K562 (cell line): ENCODE data around the gene TRPV5. TPM values are rescaled to one million over a fixed set of nuclear protein-coding genes. Genes with fewer than 3 reads are reported as not detected.

Experiments
- ATAC-seq: fragments of 200-7000 bp; cut with Tn5 transposase; 3 replicates; pipeline ENCODE4 v1.9.1; 2020; ENCODE audit warnings: moderate library complexity
- BruUV-seq: library from RNA; stranded (reverse); fragments of 400-500 nt; replicated peaks from 2 replicates; lab custom pipeline; 2021; lab: Mats Ljungman, UMichigan
- CTCF ChIA-PET: fragments of 300-600 bp; formaldehyde crosslinking; extraction: SDS; loops from one replicate; lab custom pipeline; 2021; ENCODE audit warnings: low intra/inter-chr PET ratio; lab: Yijun Ruan, JAX
- POLR2A ChIA-PET: fragments of 300-600, 350-650 bp; sonication (Branson Sonifier 250); formaldehyde crosslinking; extraction: SDS; loops from one replicate; lab custom pipeline; 2021; ENCODE audit warnings: antibody characterized with exemption, inconsistent platforms; lab: Yijun Ruan, JAX
- DNase-seq, 4 experiments: peaks; one replicate each; pipeline versions ENCODE4 v3.0.0 to v3.0.0-alpha.2; 2011 to 2018; ENCODE audit warnings: low spot score in 3 of 4, mixed read lengths in 3 of 4; ENCODE audit errors: extremely low read depth in 1 of 4
- FAIRE-seq: peaks from 2 replicates; lab custom pipeline; 2011; peaks lifted over from hg19 to GRCh38; lab: Jason Lieb, UNC
- H2AFZ ChIP-seq: 2 replicates; pipeline ENCODE4 v1.6.0; 2011; ENCODE audit warnings: low read depth, low read length, control low read depth, inconsistent platforms
- H3K27ac ChIP-seq: fragments of 200-600 bp; 3 replicates; pipeline ENCODE4 v1.8.0; 2011; ENCODE audit warnings: low read depth, mild to moderate bottlenecking, control low read depth, inconsistent platforms, low read length, moderate library complexity, mixed read lengths; ENCODE audit errors: extremely low read depth
- H3K27me3 ChIP-seq, 2 experiments: fragments of 300-600 bp in 1 of 2; 2 replicates in 1 of 2; 3 replicates in 1 of 2; pipeline versions ENCODE4 v1.6.0 to v1.8.0; 2011; ENCODE audit warnings: inconsistent platforms in 2 of 2, low read length in 2 of 2, mild to moderate bottlenecking in 1 of 2, mixed read lengths in 1 of 2, moderate library complexity in 1 of 2; ENCODE audit not compliant: control insufficient read depth in 2 of 2, insufficient read depth in 2 of 2
- H3K36me3 ChIP-seq: fragments of 300-600 bp; 3 replicates; pipeline ENCODE4 v1.8.0; 2011; ENCODE audit warnings: mild to moderate bottlenecking, low read length, inconsistent platforms; ENCODE audit not compliant: control insufficient read depth, insufficient read depth
- H3K4me1 ChIP-seq, 2 experiments: fragments of 200-600 bp in 1 of 2; replicated peaks in 1 of 2; 2 replicates in 1 of 2; 3 replicates in 1 of 2; pipeline versions ENCODE4 v1.5.1 to v1.8.0; 2011; ENCODE audit warnings: inconsistent platforms in 2 of 2, low read length in 2 of 2, mild to moderate bottlenecking in 1 of 2, mixed read lengths in 1 of 2, moderate library complexity in 1 of 2; ENCODE audit not compliant: control insufficient read depth in 2 of 2, insufficient read depth in 2 of 2
- H3K4me2 ChIP-seq: 2 replicates; pipeline ENCODE4 v1.6.1; 2011; ENCODE audit warnings: low read length, control low read depth, inconsistent platforms, mixed read lengths; ENCODE audit not compliant: insufficient read depth
- H3K4me3 ChIP-seq: fragments of 200-600 bp; sonication (generic), shearing (Covaris generic); 2 replicates; pipeline ENCODE4 v1.5.1; 2016; ENCODE audit warnings: control low read depth, inconsistent platforms
- H3K79me2 ChIP-seq: fragments of 200-600 bp; 3 replicates; pipeline ENCODE4 v1.8.0; 2011; ENCODE audit warnings: low read length, inconsistent platforms; ENCODE audit not compliant: control insufficient read depth, insufficient read depth
- H3K9ac ChIP-seq, 2 experiments: 2 replicates each; pipeline versions ENCODE4 v1.6.0 to v1.6.1; 2011; ENCODE audit warnings: low read depth in 2 of 2, low read length in 2 of 2, control low read depth in 1 of 2, inconsistent platforms in 1 of 2, mild to moderate bottlenecking in 1 of 2, mixed read lengths in 1 of 2; ENCODE audit not compliant: insufficient read depth in 1 of 2
- H3K9me1 ChIP-seq: one replicate; pipeline ENCODE4 v1.6.0; 2011; ENCODE audit warnings: inconsistent platforms, mild to moderate bottlenecking, low read length, moderate library complexity; ENCODE audit not compliant: control insufficient read depth, insufficient read depth
- H3K9me3 ChIP-seq: replicated peaks from 2 replicates; pipeline ENCODE4 v1.5.1; 2011; ENCODE audit warnings: low read depth, low read length, inconsistent platforms; ENCODE audit not compliant: control insufficient read depth, insufficient read depth
- H4K20me1 ChIP-seq: replicated peaks from 2 replicates; pipeline ENCODE4 v1.6.1; 2011; ENCODE audit warnings: low read length, inconsistent platforms, mixed read lengths; ENCODE audit not compliant: control insufficient read depth, insufficient read depth
- ARID2 ChIP-seq: fragments of 450-650 bp; IDR thresholded peaks from 2 replicates; pipeline ENCODE4 v1.6.1; 2017; ENCODE audit warnings: antibody characterized with exemption, mild to moderate bottlenecking
- EP300 ChIP-seq: IDR thresholded peaks from 2 replicates; pipeline ENCODE4 v1.6.1; 2012; ENCODE audit warnings: low read length, improper control_type of control experiment
- MEF2D ChIP-seq: conservative IDR thresholded peaks from 2 replicates; pipeline ENCODE4 v1.6.1; 2016; ENCODE audit warnings: low read depth, missing genetic modification characterization, missing compliant biosample characterization
- RBFOX2 ChIP-seq: fragments of 200-400 bp; formaldehyde crosslinking; IDR thresholded peaks from 2 replicates; pipeline ENCODE4 v1.6.1; 2017; ENCODE audit warnings: low read depth, mild to moderate bottlenecking, low read length, moderate library complexity
- SMARCC2 ChIP-seq: fragments of 450-650 bp; IDR thresholded peaks from 2 replicates; pipeline ENCODE4 v1.6.1; 2017; ENCODE audit warnings: antibody characterized with exemption, moderate library complexity, mild to moderate bottlenecking, low read depth
- STAG1 ChIP-seq: sonication (generic); formaldehyde crosslinking; IDR thresholded peaks from 2 replicates; pipeline ENCODE4 v1.5.0; 2020; ENCODE audit warnings: missing genetic modification reagents, borderline replicate concordance
- ZNF695 ChIP-seq: fragments of 450-650 bp; formaldehyde crosslinking; IDR thresholded peaks from 2 replicates; pipeline ENCODE4 v1.4.0; 2020; ENCODE audit warnings: mild to moderate bottlenecking, moderate library complexity
- WGBS: fragments of 100-300 bp; shearing (Covaris generic); methylation state at CpG from one replicate; pipeline ENCODE4 v1.1.6; 2016; ENCODE audit warnings: low coverage, mixed read lengths; ENCODE audit not compliant: insufficient coverage; ENCODE audit errors: missing lambda C conversion rate; 5-methylcytosine and 5-hydroxymethylcytosine counted together
- in situ Hi-C: fragments of 300-500 bp; cut with MboI; formaldehyde crosslinking; loops from 4 replicates; pipeline ENCODE4 v1.15.0; 2018; ENCODE audit warnings: inconsistent platforms, mixed read lengths
- intact Hi-C: fragments of 100-400 bp; cut with micrococcal nuclease; formaldehyde crosslinking; loops from 2 replicates; pipeline ENCODE4 v1.14.2; 2022
- polyA plus RNA-seq, 8 experiments: library from polyadenylated mRNA; depleted of rRNA in 4 of 8; stranded (reverse) in 5 of 8; unstranded in 3 of 8; fragments of >200 nt; fragmentation: Nextera tagmentation in 2 of 8; fragmentation: Illumina TruSeq in 1 of 8; extraction: Ambion mirVana in 2 of 8; extraction: Trizol in 1 of 8; gene quantifications; 2 replicates each; pipeline versions ENCODE4 v1.2.1 to v1.2.3, GENCODE V29; 2011 to 2014; ENCODE audit warnings: inconsistent platforms in 1 of 8, missing spikeins in 1 of 8
- total RNA-seq, 7 experiments: library from RNA; depleted of rRNA in 6 of 7; stranded (reverse); fragments of >200 nt in 6 of 7; fragmentation: Illumina TruSeq in 2 of 7; extraction: Trizol in 2 of 7; gene quantifications; 2 replicates each; pipeline versions ENCODE4 v1.2.1 to v1.2.3, GENCODE V29; 2011 to 2021; ENCODE audit warnings: low replicate concordance in 1 of 7
- TF ChIP-seq, protein P1 (sequence below): sonication (generic); formaldehyde crosslinking; IDR thresholded peaks from 2 replicates; pipeline ENCODE4 v1.8.1; 2023; ENCODE audit warnings: mild to moderate bottlenecking, missing genetic modification reagents, moderate library complexity
- TF ChIP-seq, protein P2 (sequence below): fragments of 150-350 bp; conservative IDR thresholded peaks from 2 replicates; pipeline ENCODE4 v1.6.1; 2014; ENCODE audit warnings: low read length
- TF ChIP-seq, protein P3 (sequence below): fragments of 250-450 bp; sonication (Bioruptor Pico); IDR thresholded peaks from 2 replicates; pipeline ENCODE4 v1.5.0; 2021

Gene TRPV5
- total and polyA plus RNA-seq, 9 of the 15 experiments (the other 6 are each of a cell fraction or from before 2014, with no cell fraction given): not detected

DNA sequence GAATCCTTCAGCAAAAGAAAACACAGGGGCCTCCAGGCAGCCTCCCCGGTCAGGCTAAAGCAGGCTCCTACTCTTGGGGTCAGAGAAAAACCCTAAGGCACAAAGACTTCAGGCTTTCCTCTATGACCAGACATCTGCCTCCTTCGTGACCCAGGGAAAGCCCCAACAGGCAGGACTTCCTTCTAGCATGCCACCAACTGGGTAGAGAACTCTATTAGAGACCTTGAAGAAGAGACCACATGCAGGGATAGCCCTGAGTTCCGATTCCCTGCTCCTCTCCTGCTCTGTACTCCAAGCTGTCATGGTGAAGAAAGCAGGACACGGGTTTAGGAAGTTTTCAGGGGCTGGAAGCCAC, 49.3 kb downstream of the TRPV5 start:
- no peak for FAIRE-seq
- CTCF ChIA-PET: interaction anchor here (0.7 kb wide), 1 partner anchor 128 kb away, joined by 3 read pairs; no protein-coding TSS in a partner anchor
- intact Hi-C loops: loop anchor here (10.0 kb wide), 1 partner anchor 331 kb away; no protein-coding TSS in a partner anchor

DNA sequence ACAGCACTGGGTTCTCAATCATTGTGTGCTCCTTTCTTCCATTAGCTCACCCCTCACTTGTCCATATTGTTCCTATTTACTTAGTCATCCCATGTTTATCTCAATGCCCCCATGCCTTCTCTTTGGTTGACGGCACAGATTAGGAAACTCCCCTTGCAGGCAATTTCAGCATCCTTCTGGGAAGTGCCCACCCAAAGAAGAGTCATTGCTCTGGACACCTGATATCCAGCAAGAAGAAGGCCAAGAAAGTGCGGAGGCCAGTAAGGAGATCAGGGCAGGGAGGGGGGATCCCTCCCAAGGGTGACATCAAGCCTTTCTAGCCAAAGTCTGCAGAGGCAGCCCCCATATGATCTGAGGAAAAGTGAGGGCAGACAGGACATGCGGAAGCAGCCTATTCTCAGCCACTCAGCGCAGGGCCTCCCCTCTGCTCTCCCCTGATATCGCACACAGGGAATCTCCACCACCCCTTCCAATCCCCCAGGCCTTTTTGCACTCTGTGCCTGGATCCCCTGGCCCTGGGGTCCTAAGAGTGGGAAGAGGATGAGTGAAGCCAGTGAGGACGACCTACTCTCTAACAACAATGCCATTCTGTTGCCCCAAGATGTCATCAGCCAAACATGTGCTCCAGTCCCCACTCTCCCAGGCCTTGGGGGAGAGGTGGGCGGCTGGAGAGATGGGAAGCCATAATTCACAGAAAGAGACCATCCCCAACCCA, 49.8 kb downstream of the TRPV5 start:
- H3K4me3 ChIP-seq: no peak overlapping the region
- no peaks in the 10 kb centered on the region for H3K9me3 ChIP-seq
- in situ Hi-C loops (no loop called here), intact Hi-C loops (loop anchor here (10.0 kb wide), 1 partner anchor 331 kb away; no protein-coding TSS in a partner anchor)
- CTCF ChIA-PET: interaction anchor here (0.7 to 4.0 kb wide), 3 partner anchors 47 to 129 kb away, joined by 3 to 65 read pairs (median 4); no protein-coding TSS in a partner anchor
- POLR2A ChIA-PET: no interaction called here
- DNase-seq (no peak), FAIRE-seq (no peak), ATAC-seq (peak; percentile 29)
- BruUV-seq: no TSS peak
- peaks cover 46 to 80% of the 10 kb centered on the region in 2 experiments for H3K27me3 ChIP-seq
- no peak overlapping the region for H3K27ac ChIP-seq
- H3K4me1 ChIP-seq: peaks cover 0 to 4% of the 10 kb centered on the region in 2 experiments; a peak in 1 of 5 replicates
- H3K9ac ChIP-seq: no peak overlapping the region
- H4K20me1 ChIP-seq: no peaks in the 10 kb centered on the region
- H2AFZ ChIP-seq: no peak overlapping the region
- no peak overlapping the region for H3K4me2 ChIP-seq
- no peaks in the 10 kb centered on the region for H3K9me1 ChIP-seq
- no peaks in the 10 kb centered on the region for H3K79me2 ChIP-seq
- WGBS: 7% methylated on average over 7 of the region's 7 CpGs
- no peaks in the 10 kb centered on the region for H3K36me3 ChIP-seq
- TF ChIP-seq STAG1 (no peak), SMARCC2 (no peak), MEF2D (tag) (no peak), EP300 (no peak), RBFOX2 (0 out of 2 replicates have a peak, but pooled peaks have one; percentile 16), ZNF695 (no peak)
- TF ChIP-seq, protein P1, sequence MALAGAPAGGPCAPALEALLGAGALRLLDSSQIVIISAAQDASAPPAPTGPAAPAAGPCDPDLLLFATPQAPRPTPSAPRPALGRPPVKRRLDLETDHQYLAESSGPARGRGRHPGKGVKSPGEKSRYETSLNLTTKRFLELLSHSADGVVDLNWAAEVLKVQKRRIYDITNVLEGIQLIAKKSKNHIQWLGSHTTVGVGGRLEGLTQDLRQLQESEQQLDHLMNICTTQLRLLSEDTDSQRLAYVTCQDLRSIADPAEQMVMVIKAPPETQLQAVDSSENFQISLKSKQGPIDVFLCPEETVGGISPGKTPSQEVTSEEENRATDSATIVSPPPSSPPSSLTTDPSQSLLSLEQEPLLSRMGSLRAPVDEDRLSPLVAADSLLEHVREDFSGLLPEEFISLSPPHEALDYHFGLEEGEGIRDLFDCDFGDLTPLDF (CRISPR knock-in tag): no peak
- TF ChIP-seq, protein P2, sequence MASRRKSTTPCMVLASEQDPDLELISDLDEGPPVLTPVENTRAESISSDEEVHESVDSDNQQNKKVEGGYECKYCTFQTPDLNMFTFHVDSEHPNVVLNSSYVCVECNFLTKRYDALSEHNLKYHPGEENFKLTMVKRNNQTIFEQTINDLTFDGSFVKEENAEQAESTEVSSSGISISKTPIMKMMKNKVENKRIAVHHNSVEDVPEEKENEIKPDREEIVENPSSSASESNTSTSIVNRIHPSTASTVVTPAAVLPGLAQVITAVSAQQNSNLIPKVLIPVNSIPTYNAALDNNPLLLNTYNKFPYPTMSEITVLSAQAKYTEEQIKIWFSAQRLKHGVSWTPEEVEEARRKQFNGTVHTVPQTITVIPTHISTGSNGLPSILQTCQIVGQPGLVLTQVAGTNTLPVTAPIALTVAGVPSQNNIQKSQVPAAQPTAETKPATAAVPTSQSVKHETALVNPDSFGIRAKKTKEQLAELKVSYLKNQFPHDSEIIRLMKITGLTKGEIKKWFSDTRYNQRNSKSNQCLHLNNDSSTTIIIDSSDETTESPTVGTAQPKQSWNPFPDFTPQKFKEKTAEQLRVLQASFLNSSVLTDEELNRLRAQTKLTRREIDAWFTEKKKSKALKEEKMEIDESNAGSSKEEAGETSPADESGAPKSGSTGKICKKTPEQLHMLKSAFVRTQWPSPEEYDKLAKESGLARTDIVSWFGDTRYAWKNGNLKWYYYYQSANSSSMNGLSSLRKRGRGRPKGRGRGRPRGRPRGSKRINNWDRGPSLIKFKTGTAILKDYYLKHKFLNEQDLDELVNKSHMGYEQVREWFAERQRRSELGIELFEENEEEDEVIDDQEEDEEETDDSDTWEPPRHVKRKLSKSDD: no peak

More for the DNA sequence above, 49.3 kb downstream of the TRPV5 start:
- no peaks in the 10 kb centered on the region for H3K36me3 ChIP-seq
- H3K4me3 ChIP-seq: no peak overlapping the region
- H3K27ac ChIP-seq: no peak overlapping the region
- peaks cover 0 to 4% of the 10 kb centered on the region in 2 experiments; a peak in 1 of 5 replicates for H3K4me1 ChIP-seq
- ATAC-seq (0 out of 3 replicates have a peak, but pooled peaks have one; percentile 3), DNase-seq (no peak)
- no TSS peak for BruUV-seq
- H3K9me1 ChIP-seq: no peaks in the 10 kb centered on the region
- no peaks in the 10 kb centered on the region for H3K9me3 ChIP-seq
- no peaks in the 10 kb centered on the region for H4K20me1 ChIP-seq
- POLR2A ChIA-PET: no interaction called here
- 7% methylated on average over 4 of the region's 4 CpGs for WGBS
- H2AFZ ChIP-seq: no peak overlapping the region
- H3K79me2 ChIP-seq: no peaks in the 10 kb centered on the region
- in situ Hi-C loops: no loop called here
- peaks cover 44 to 80% of the 10 kb centered on the region in 2 experiments for H3K27me3 ChIP-seq
- no peak overlapping the region for H3K9ac ChIP-seq
- no peak overlapping the region for H3K4me2 ChIP-seq
- TF ChIP-seq, protein P3, sequence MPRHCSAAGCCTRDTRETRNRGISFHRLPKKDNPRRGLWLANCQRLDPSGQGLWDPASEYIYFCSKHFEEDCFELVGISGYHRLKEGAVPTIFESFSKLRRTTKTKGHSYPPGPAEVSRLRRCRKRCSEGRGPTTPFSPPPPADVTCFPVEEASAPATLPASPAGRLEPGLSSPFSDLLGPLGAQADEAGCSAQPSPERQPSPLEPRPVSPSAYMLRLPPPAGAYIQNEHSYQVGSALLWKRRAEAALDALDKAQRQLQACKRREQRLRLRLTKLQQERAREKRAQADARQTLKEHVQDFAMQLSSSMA (CRISPR knock-in tag): 0 out of 2 replicates have a peak, but pooled peaks have one; percentile 23
- TF ChIP-seq ARID2: no peak
